Left lobe of liver (tissue), 2 donors: Measurements from ENCODE around the gene TOP3A. TPM values are rescaled to one million over a fixed set of nuclear protein-coding genes. Genes with fewer than 3 reads are reported as not detected.

Source experiments
- ATAC-seq: fragments of 200-7000 bp; cut with Tn5 transposase; one replicate; pipeline ENCODE4 v1.9.1; 2020; ENCODE audit warnings: mild to moderate bottlenecking, moderate library complexity
- DNase-seq: peaks from one replicate; pipeline ENCODE4 v3.0.0-alpha.2; 2020; ENCODE audit warnings: low spot score
- total RNA-seq: library from RNA; stranded (reverse); gene quantifications from one replicate; pipeline ENCODE4 v1.2.1, GENCODE V29; 2021
- donor health status: DM: no; HTN: no; CAD: no; lungs with moderate emphysema.
- donor health status: DM: no; HTN: yes; CAD: no.

Gene TOP3A
- total RNA-seq, 1 donor from 2014 or later = 19.8 TPM

GRCh38 chr17:18253947-18254821 lies 60.6 kb downstream of the TOP3A start:
- DNase-seq = no peak
- no peak for ATAC-seq

- ATAC-seq (peak; percentile 61), DNase-seq (peak; percentile 65)
Observed at GRCh38 chr17:18253187-18253884, 61.5 kb downstream of the TOP3A start.

- DNase-seq (no peak), ATAC-seq (no peak)
Observed at GRCh38 chr17:18252160-18252559, 62.6 kb downstream of the TOP3A start.

- ATAC-seq (no peak), DNase-seq (no peak)
Observed at GRCh38 chr17:18251204-18251603, 63.6 kb downstream of the TOP3A start.

- ATAC-seq = no peak
- DNase-seq = no peak
Observed at GRCh38 chr17:18250708-18251107, 64.1 kb downstream of the TOP3A start.

GRCh38 chr17:18250259-18250658 lies 64.5 kb downstream of the TOP3A start:
- peak; percentile 51 for ATAC-seq
- no peak for DNase-seq

GRCh38 chr17:18248811-18249210 lies 66.0 kb downstream of the TOP3A start:
- DNase-seq = no peak

GRCh38 chr17:18248300-18248731 lies 66.5 kb downstream of the TOP3A start:
- DNase-seq = peak; percentile 66
- ATAC-seq = peak; percentile 66

More at GRCh38 chr17:18248811-18249210, 66.0 kb downstream of the TOP3A start:
- no peak for ATAC-seq

GRCh38 chr17:18247613-18248001 lies 67.2 kb downstream of the TOP3A start:
- ATAC-seq = no peak
- DNase-seq = no peak

- ATAC-seq = peak; percentile 11
- no peak for DNase-seq
Observed at GRCh38 chr17:18246880-18247612, 67.7 kb downstream of the TOP3A start.

GRCh38 chr17:18246109-18246725 lies 68.6 kb downstream of the TOP3A start:
- ATAC-seq (no peak), DNase-seq (no peak)

- DNase-seq = no peak
- ATAC-seq = no peak
Observed at GRCh38 chr17:18245038-18245776, 69.6 kb downstream of the TOP3A start.

GRCh38 chr17:18241229-18241871 lies 73.4 kb downstream of the TOP3A start:
- DNase-seq (no peak), ATAC-seq (no peak)

- DNase-seq (no peak), ATAC-seq (no peak)
Observed at GRCh38 chr17:18240449-18240848, 74.3 kb downstream of the TOP3A start.

- ATAC-seq (no peak), DNase-seq (no peak)
Observed at GRCh38 chr17:18238299-18238698, 76.5 kb downstream of the TOP3A start.

- ATAC-seq (no peak), DNase-seq (no peak)
Observed at GRCh38 chr17:18237461-18237860, 77.3 kb downstream of the TOP3A start.

- ATAC-seq (no peak), DNase-seq (no peak)
Observed at GRCh38 chr17:18236494-18236893, 78.3 kb downstream of the TOP3A start.

- no peak for ATAC-seq
Observed at GRCh38 chr17:18235743-18236256, 79.0 kb downstream of the TOP3A start.

GRCh38 chr17:18234853-18235380 lies 79.9 kb downstream of the TOP3A start:
- DNase-seq = no peak
- ATAC-seq = no peak

More at GRCh38 chr17:18235743-18236256, 79.0 kb downstream of the TOP3A start:
- DNase-seq = no peak
